ENCODE data around the gene UPK1B. TPM values are rescaled to one million over a fixed set of nuclear protein-coding genes. Genes with fewer than 3 reads are reported as not detected.
A peak's percentile ranks its signal among the peaks of the same experiment; 100 is the strongest.

UPK1B gene
- total RNA-seq, 2 experiments from 2014 or later = not detected

DNA sequence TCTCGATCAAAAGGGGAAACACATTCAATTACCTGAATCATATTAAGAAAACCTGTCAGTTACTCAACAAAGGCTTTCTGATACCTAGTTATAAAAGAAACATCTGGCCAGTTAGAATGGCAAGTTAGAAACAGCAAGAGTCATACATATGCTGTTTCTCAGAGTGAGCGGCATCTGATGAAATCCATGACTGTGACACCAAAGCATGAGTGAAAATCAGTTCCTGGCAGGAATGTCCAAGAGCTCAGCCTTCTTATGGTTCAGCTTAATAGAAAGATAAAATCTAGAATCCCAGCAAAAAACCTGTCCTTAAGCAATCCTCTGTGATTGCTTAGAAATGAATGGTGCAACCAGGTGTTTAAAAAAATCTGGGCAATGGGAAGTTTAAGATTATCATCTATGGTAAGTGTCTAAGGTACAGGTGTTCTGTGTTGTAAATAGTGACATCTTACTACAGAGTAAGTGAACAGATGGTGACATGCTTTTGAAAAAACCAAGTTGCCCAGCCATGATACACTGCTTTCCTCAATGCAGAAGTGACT lies 48.5 kb downstream of the UPK1B start:
- no peak for DNase-seq
- Mint-ChIP-seq H3K36me3 (peaks cover 40% of the 10 kb centered on the region), H3K27ac (no peak overlapping the region), H3K9me3 (no peaks in the 10 kb centered on the region), H3K4me1 (peaks cover 11% of the 10 kb centered on the region), H3K4me3 (no peak overlapping the region), H3K27me3 (no peaks in the 10 kb centered on the region)
- POLR2A ChIA-PET = no interaction called here
- ATAC-seq (ENCODE audit: low read depth) = no peak

DNA sequence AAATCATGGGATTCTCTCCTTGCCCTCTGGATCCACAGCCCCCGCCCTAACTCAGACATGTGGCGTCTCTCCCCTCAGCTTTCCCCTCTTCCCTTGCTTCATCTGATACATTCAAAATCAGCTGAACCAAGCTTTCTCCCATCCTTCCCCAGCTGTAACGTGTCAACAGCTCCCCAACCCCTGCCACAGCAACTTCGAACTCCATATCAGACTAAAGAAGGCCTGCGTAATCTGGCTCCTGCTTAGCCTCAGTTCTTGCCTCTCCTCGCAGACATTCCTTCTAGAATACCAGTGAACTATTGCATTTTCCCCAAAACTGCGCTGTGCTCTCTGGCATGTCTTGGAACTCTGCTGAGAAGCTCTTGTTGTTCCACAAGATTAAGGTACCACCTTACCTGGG lies 49.0 kb downstream of the UPK1B start:
- Mint-ChIP-seq H3K27ac (no peak overlapping the region), H3K4me3 (no peak overlapping the region), H3K36me3 (peaks cover 36% of the 10 kb centered on the region), H3K4me1 (peaks cover 11% of the 10 kb centered on the region), H3K9me3 (no peaks in the 10 kb centered on the region), H3K27me3 (no peaks in the 10 kb centered on the region)
- ATAC-seq (ENCODE audit: low read depth) (no peak), DNase-seq (no peak)
- POLR2A ChIA-PET = no interaction called here

- no peak overlapping the region for H3K27ac Mint-ChIP-seq
These were observed 50.1 kb downstream of the UPK1B start for GRCh38 chr3:119223511-119223910.

GRCh38 chr3:119225121-119225520 lies 51.7 kb downstream of the UPK1B start:
- Mint-ChIP-seq H3K27me3 (no peaks in the 10 kb centered on the region), H3K27ac (no peak overlapping the region), H3K4me1 (peaks cover 2% of the 10 kb centered on the region), H3K36me3 (peaks cover 45% of the 10 kb centered on the region), H3K4me3 (peak overlapping the region; percentile 25), H3K9me3 (no peaks in the 10 kb centered on the region)
- DNase-seq (no peak), ATAC-seq (ENCODE audit: low read depth) (no peak)
- POLR2A ChIA-PET = interaction anchor here (0.5 kb wide), 1 partner anchor 416 kb away, joined by 3 read pairs; no protein-coding TSS in a partner anchor

More at GRCh38 chr3:119223511-119223910, 50.1 kb downstream of the UPK1B start:
- DNase-seq = no peak
- Mint-ChIP-seq H3K36me3 (peaks cover 42% of the 10 kb centered on the region), H3K4me3 (no peak overlapping the region), H3K27me3 (no peaks in the 10 kb centered on the region), H3K4me1 (peaks cover 10% of the 10 kb centered on the region), H3K9me3 (no peaks in the 10 kb centered on the region)
- POLR2A ChIA-PET = no interaction called here
- ATAC-seq (ENCODE audit: low read depth) = no peak

GRCh38 chr3:119227070-119227850 lies 53.9 kb downstream of the UPK1B start:
- no peaks in the 10 kb centered on the region for H3K27me3 Mint-ChIP-seq
- no peaks in the 10 kb centered on the region for H3K9me3 Mint-ChIP-seq
- peaks cover 2% of the 10 kb centered on the region for H3K4me1 Mint-ChIP-seq
- DNase-seq (no peak), ATAC-seq (ENCODE audit: low read depth) (no peak)
- no peak overlapping the region for H3K27ac Mint-ChIP-seq
- no peak overlapping the region for H3K4me3 Mint-ChIP-seq
- POLR2A ChIA-PET = no interaction called here
- H3K36me3 Mint-ChIP-seq = peaks cover 50% of the 10 kb centered on the region

- H3K27me3 Mint-ChIP-seq = no peaks in the 10 kb centered on the region
- DNase-seq = no peak
- no peak overlapping the region for H3K27ac Mint-ChIP-seq
- H3K36me3 Mint-ChIP-seq = peaks cover 49% of the 10 kb centered on the region
- ATAC-seq (ENCODE audit: low read depth) = no peak
- no peaks in the 10 kb centered on the region for H3K9me3 Mint-ChIP-seq
- POLR2A ChIA-PET = no interaction called here
- H3K4me1 Mint-ChIP-seq = peaks cover 2% of the 10 kb centered on the region
- H3K4me3 Mint-ChIP-seq = no peak overlapping the region
These were observed 55.2 kb downstream of the UPK1B start for GRCh38 chr3:119228373-119229145.

DNA sequence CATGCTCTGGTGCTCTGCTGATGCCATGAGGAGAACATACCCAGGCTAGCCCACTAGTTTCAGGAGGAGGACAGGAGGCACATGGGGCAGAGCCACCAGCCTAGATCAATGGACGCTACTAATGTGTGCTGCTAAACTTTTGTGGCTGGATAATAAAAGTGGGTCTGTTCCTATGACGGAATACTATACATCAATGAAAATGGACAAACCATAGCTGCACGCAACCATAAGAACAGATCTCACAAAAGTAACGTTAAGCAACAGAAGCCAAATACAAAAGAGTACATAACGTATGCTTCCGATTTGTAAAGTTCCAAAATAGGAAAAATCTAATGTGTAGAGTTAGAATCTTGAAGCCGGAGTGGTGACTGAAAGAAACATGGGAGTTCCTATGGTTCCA lies 55.8 kb downstream of the UPK1B start:
- Mint-ChIP-seq H3K4me1 (peaks cover 2% of the 10 kb centered on the region), H3K27ac (no peak overlapping the region), H3K9me3 (no peaks in the 10 kb centered on the region), H3K4me3 (no peak overlapping the region), H3K27me3 (no peaks in the 10 kb centered on the region), H3K36me3 (peaks cover 51% of the 10 kb centered on the region)
- no peak for DNase-seq
- POLR2A ChIA-PET = no interaction called here
- ATAC-seq (ENCODE audit: low read depth) = no peak

- H3K36me3 Mint-ChIP-seq = peaks cover 58% of the 10 kb centered on the region
- no peak overlapping the region for H3K4me3 Mint-ChIP-seq
These were observed 56.7 kb downstream of the UPK1B start for GRCh38 chr3:119230071-119230470.

GRCh38 chr3:119230745-119231144 lies 57.3 kb downstream of the UPK1B start:
- no peak for ATAC-seq (ENCODE audit: low read depth)
- H3K36me3 Mint-ChIP-seq = peaks cover 64% of the 10 kb centered on the region
- no peak for DNase-seq
- peaks cover 12% of the 10 kb centered on the region for H3K4me1 Mint-ChIP-seq
- no peaks in the 10 kb centered on the region for H3K27me3 Mint-ChIP-seq
- no peak overlapping the region for H3K27ac Mint-ChIP-seq
- POLR2A ChIA-PET = no interaction called here
- H3K4me3 Mint-ChIP-seq = no peak overlapping the region
- H3K9me3 Mint-ChIP-seq = no peaks in the 10 kb centered on the region

More at GRCh38 chr3:119230071-119230470, 56.7 kb downstream of the UPK1B start:
- ATAC-seq (ENCODE audit: low read depth) = no peak
- no peaks in the 10 kb centered on the region for H3K9me3 Mint-ChIP-seq
- H3K27me3 Mint-ChIP-seq = no peaks in the 10 kb centered on the region
- H3K4me1 Mint-ChIP-seq = peaks cover 7% of the 10 kb centered on the region
- POLR2A ChIA-PET = no interaction called here
- H3K27ac Mint-ChIP-seq = no peak overlapping the region
- DNase-seq = no peak

- H3K27me3 Mint-ChIP-seq = no peaks in the 10 kb centered on the region
- H3K27ac Mint-ChIP-seq = no peak overlapping the region
- POLR2A ChIA-PET = no interaction called here
- H3K4me3 Mint-ChIP-seq = no peak overlapping the region
- peaks cover 35% of the 10 kb centered on the region for H3K4me1 Mint-ChIP-seq
- H3K9me3 Mint-ChIP-seq = no peaks in the 10 kb centered on the region
- ATAC-seq (ENCODE audit: low read depth) (no peak), DNase-seq (no peak)
- peaks cover 50% of the 10 kb centered on the region for H3K36me3 Mint-ChIP-seq
These were observed 61.2 kb downstream of the UPK1B start for GRCh38 chr3:119234610-119235009.

DNA sequence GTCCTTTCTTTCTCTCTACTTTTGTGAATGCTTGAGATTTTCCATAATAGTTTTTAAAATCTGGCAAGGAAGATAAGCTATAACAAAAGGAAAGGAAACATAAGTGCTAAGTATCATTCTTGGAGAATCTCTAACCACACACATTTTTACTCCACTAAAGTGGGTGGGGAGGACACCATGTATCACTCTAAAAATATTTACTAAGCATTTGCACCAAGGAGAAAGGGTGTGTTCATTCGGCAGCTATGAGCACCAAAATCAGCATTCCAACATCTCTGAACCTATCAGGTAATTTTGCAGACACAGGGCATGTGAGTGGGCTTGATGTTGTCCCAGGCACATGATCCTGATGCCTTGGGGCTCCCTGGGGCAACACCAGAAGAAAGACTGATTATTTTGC lies 61.8 kb downstream of the UPK1B start:
- Mint-ChIP-seq H3K4me3 (no peak overlapping the region), H3K36me3 (peaks cover 45% of the 10 kb centered on the region), H3K27me3 (no peaks in the 10 kb centered on the region), H3K9me3 (no peaks in the 10 kb centered on the region), H3K27ac (no peak overlapping the region), H3K4me1 (peaks cover 39% of the 10 kb centered on the region)
- POLR2A ChIA-PET = no interaction called here
- ATAC-seq (ENCODE audit: low read depth) (no peak), DNase-seq (no peak)

DNA sequence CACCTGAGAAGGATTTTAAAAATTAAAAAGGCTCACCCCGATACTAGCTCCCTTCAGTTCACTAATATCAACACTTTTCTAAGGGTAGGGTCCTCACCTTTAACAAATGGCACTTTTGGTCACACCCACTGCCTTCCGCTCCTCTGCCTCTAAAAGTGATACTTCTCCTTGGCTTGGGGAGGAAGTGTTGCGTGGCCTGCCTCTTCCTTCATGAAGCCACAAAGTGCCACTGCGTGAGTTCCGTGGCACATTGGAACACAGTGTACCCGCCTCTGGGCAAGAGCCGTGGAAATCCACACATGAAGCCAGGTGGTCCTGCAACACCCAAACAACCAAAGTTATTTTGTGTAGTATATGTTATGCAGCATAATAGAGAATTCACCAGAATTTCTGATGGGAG lies 63.4 kb downstream of the UPK1B start:
- ATAC-seq (ENCODE audit: low read depth) (no peak), DNase-seq (no peak)
- POLR2A ChIA-PET = no interaction called here
- Mint-ChIP-seq H3K36me3 (peaks cover 36% of the 10 kb centered on the region), H3K9me3 (no peaks in the 10 kb centered on the region), H3K4me1 (peaks cover 45% of the 10 kb centered on the region), H3K27ac (no peak overlapping the region), H3K27me3 (no peaks in the 10 kb centered on the region), H3K4me3 (peak overlapping the region; percentile 5)

DNA sequence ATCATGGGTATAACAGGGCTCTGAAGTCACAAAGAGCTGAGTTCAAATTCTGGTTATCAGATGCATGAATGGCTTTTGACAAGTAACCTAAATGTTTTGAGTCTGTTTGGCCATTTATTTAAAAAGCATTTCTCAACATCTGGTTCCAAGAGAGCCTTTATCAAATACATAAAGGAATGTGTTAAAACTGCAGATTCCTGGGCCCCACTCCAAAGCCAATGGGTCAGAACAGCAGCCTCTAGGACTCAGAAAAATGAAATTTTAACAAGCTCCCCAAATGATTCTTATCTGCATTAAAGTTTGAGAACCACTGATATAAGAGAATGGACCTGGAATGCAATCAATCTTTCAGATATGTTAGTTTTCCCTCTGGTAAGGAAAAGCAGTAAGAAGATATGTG lies 63.9 kb downstream of the UPK1B start:
- peaks cover 34% of the 10 kb centered on the region for H3K36me3 Mint-ChIP-seq
- H3K9me3 Mint-ChIP-seq = no peaks in the 10 kb centered on the region
- no peak overlapping the region for H3K4me3 Mint-ChIP-seq
- POLR2A ChIA-PET = no interaction called here
- DNase-seq (no peak), ATAC-seq (ENCODE audit: low read depth) (no peak)
- H3K27ac Mint-ChIP-seq = no peak overlapping the region
- peaks cover 45% of the 10 kb centered on the region for H3K4me1 Mint-ChIP-seq
- no peaks in the 10 kb centered on the region for H3K27me3 Mint-ChIP-seq

- no peak for ATAC-seq (ENCODE audit: low read depth)
- H3K36me3 Mint-ChIP-seq = peaks cover 30% of the 10 kb centered on the region
- no peak for DNase-seq
These were observed 65.0 kb downstream of the UPK1B start for GRCh38 chr3:119238363-119238762.

More at GRCh38 chr3:119238363-119238762, 65.0 kb downstream of the UPK1B start:
- Mint-ChIP-seq H3K9me3 (no peaks in the 10 kb centered on the region), H3K4me1 (peaks cover 45% of the 10 kb centered on the region), H3K27me3 (no peaks in the 10 kb centered on the region), H3K4me3 (peak overlapping the region; percentile 60), H3K27ac (no peak overlapping the region)
- POLR2A ChIA-PET = interaction anchor here (0.6 kb wide), 1 partner anchor 118 kb away, joined by 4 read pairs; no protein-coding TSS in a partner anchor

Measured in activated naive CD8-positive, alpha-beta T cell treated with anti-CD3 and anti-CD28 coated beads, Interleukin-2, amount 10 ng/mL, durations not matched to agents 7 days and 5 days (primary cell).